OCI-LY3 (cell line): ENCODE results near the gene NOPCHAP1.
A peak's percentile ranks its signal among the peaks of the same experiment; 100 is the strongest.
"Not testable (repeated sequence)": the region's sequence is repeated elsewhere in the genome, so short reads cannot be mapped to it uniquely, and the experiment has no call there.

Experiments
- H2AFZ ChIP-seq: fragments of 200-600, 300-600 bp; shearing (Covaris generic); 2 replicates; pipeline ENCODE4 v1.6.0; 2014; ENCODE audit warnings: antibody characterized with exemption, low read depth, low read length
- H3K27ac ChIP-seq: fragments of 200-600, 300-600 bp; sonication (generic); 2 replicates; pipeline ENCODE4 v1.5.1; 2014; ENCODE audit warnings: mild to moderate bottlenecking, low read length, moderate library complexity, mixed read lengths
- H3K27me3 ChIP-seq: fragments of 200-600, 300-600 bp; sonication (generic); 2 replicates; pipeline ENCODE4 v1.6.1; 2014; ENCODE audit warnings: low read depth, low read length, mixed read lengths
- H3K36me3 ChIP-seq: fragments of 200-600, 300-600 bp; sonication (generic); replicated peaks from 2 replicates; pipeline ENCODE3; 2014; ENCODE audit warnings: low read depth, low read length, mixed read lengths
- H3K4me1 ChIP-seq: fragments of 300-600, 200-600 bp; sonication (generic); 2 replicates; pipeline ENCODE4 v1.6.1; 2014; ENCODE audit warnings: low read length, mixed read lengths
- H3K4me2 ChIP-seq: fragments of 200-600, 300-600 bp; sonication (generic); 2 replicates; pipeline ENCODE4 v1.6.1; 2014; ENCODE audit warnings: low read length, mixed read lengths
- H3K4me3 ChIP-seq: fragments of 300-600, 200-600 bp; sonication (generic); 2 replicates; pipeline ENCODE4 v1.5.1; 2014; ENCODE audit warnings: antibody characterized with exemption, mild to moderate bottlenecking, low read length, moderate library complexity
- H3K79me2 ChIP-seq: fragments of 300-600, 200-600 bp; shearing (Covaris generic); 2 replicates; pipeline ENCODE4 v1.6.1; 2014; ENCODE audit warnings: mild to moderate bottlenecking, low read length, mixed read lengths
- H3K9ac ChIP-seq: fragments of 300-600, 200-600 bp; shearing (Covaris generic); 2 replicates; pipeline ENCODE4 v1.6.0; 2014; ENCODE audit warnings: mild to moderate bottlenecking, low read length, moderate library complexity
- H3K9me3 ChIP-seq: fragments of 200-600, 300-600 bp; shearing (Covaris generic); 2 replicates; pipeline ENCODE4 v1.6.1; 2014; ENCODE audit warnings: low read length, mixed read lengths; ENCODE audit not compliant: insufficient read depth
- H4K20me1 ChIP-seq: fragments of 200-600, 300-600 bp; sonication (generic); 2 replicates; pipeline ENCODE4 v1.6.1; 2016; ENCODE audit warnings: low read length, mixed read lengths; ENCODE audit not compliant: insufficient read depth
- CTCF ChIP-seq: fragments of 200-600, 300-600 bp; sonication (generic); IDR thresholded peaks from 2 replicates; pipeline ENCODE4 v1.5.1; 2014; ENCODE audit warnings: antibody characterized with exemption, low read length, low read depth
- EZH2phosphoT487 ChIP-seq: fragments of 200-600 bp; shearing (Covaris generic); IDR thresholded peaks from 2 replicates; pipeline ENCODE4 v1.6.1; 2018; ENCODE audit warnings: antibody characterized with exemption, mixed run types, low read depth

The NOPCHAP1 gene

GRCh38 chr12:104973250-104973649 lies 12.9 kb upstream of the NOPCHAP1 start:
- Histone ChIP-seq H4K20me1 (no peaks in the 10 kb centered on the region), H3K4me2 (no peak overlapping the region), H3K9me3 (no peaks in the 10 kb centered on the region), H3K4me1 (peaks cover 66% of the 10 kb centered on the region), H3K79me2 (no peaks in the 10 kb centered on the region), H3K4me3 (no peak overlapping the region), H3K27me3 (no peaks in the 10 kb centered on the region), H3K36me3 (no peaks in the 10 kb centered on the region), H3K9ac (no peak overlapping the region), H2AFZ (no peak overlapping the region), H3K27ac (no peak overlapping the region)
- TF ChIP-seq EZH2phosphoT487 (no peak), CTCF (no peak)

DNA sequence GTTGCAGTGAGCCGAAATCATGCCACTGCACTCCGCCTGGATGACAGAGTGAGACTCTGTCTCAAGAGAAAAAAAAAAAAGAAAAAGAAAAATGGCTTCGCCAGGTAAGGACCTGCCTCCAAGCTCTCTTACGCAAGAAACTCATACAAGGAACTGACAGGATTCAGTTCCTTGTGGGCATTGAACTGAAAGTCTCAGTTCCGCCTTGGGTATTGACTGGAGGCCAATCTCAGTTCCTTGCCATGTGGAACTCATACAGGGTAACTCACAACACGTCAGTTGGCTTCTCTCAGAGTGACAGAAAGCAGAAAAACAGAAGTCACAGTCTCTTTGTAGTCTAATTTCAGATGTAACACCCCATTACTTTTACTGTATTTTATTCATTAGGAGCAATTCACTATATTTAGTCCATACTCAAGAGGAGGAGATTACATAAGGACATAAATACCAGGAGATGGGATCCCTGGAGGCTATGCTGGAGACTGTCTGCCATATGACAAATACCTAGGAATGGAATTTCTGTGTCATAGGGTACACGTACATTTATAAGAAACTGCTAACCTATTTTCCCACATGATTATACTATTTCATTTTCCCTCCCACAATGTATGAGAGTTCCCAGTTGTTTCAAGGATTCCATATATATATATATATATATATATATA lies 11.4 kb upstream of the NOPCHAP1 start:
- peaks cover 51% of the 10 kb centered on the region for H3K4me1 ChIP-seq
- peak overlapping the region; percentile 66 for H3K9ac ChIP-seq
- peak overlapping the region; percentile 53 for H3K4me3 ChIP-seq
- H4K20me1 ChIP-seq, result no peaks in the 10 kb centered on the region
- H3K27me3 ChIP-seq, result no peaks in the 10 kb centered on the region
- TF ChIP-seq EZH2phosphoT487 (0 out of 2 replicates have a peak, but pooled peaks have one; percentile 40), CTCF (no peak)
- H3K36me3 ChIP-seq, result no peaks in the 10 kb centered on the region
- no peak overlapping the region for H2AFZ ChIP-seq
- H3K79me2 ChIP-seq, result no peaks in the 10 kb centered on the region
- peak overlapping the region; percentile 95 for H3K27ac ChIP-seq
- H3K4me2 ChIP-seq, result peak overlapping the region; percentile 81
- H3K9me3 ChIP-seq, result no peaks in the 10 kb centered on the region

DNA sequence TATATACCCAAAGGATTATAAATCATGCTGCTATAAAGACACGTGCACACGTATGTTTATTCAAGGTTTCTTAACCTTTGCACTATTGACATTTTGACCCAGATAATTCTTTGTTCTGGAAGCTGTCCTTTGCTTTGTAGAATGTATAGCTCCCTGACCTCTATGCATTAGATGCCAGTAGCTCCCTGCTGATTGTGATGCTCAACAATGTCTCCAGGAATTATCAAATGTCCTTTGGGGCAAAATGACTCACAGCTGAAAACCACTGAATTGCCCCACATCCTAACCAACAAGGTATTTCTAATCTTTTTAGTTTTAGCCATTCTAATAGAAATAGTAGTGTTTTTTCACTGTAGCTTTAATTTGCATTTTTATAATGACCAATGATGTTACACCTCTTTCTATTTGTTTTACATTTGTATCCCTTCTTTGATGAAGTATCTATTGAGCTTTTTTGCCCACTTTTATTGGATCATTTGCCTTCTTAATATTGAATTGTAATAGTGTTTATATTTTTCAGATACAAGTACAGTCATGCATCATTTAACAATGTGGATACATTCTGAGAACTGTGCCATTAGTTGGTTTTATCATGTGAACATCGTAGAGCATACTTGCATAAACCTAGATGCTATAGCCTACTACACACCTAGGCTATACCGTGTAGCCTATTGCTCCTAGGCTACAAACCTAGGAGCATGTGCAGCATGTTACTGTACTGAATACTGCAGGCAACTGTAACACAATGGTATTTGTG lies 10.4 kb upstream of the NOPCHAP1 start:
- no peak overlapping the region for H2AFZ ChIP-seq
- TF ChIP-seq CTCF (no peak), EZH2phosphoT487 (no peak)
- H3K4me1 ChIP-seq, result peaks cover 44% of the 10 kb centered on the region
- no peaks in the 10 kb centered on the region for H4K20me1 ChIP-seq
- H3K27ac ChIP-seq, result peak overlapping the region; percentile 54
- H3K27me3 ChIP-seq, result no peaks in the 10 kb centered on the region
- H3K9ac ChIP-seq, result no peak overlapping the region
- H3K4me2 ChIP-seq, result peak overlapping the region; percentile 42
- H3K36me3 ChIP-seq, result no peaks in the 10 kb centered on the region
- no peaks in the 10 kb centered on the region for H3K9me3 ChIP-seq
- no peaks in the 10 kb centered on the region for H3K79me2 ChIP-seq
- no peak overlapping the region for H3K4me3 ChIP-seq

- no peaks in the 10 kb centered on the region for H4K20me1 ChIP-seq
- no peaks in the 10 kb centered on the region for H3K27me3 ChIP-seq
- no peaks in the 10 kb centered on the region for H3K36me3 ChIP-seq
- H3K4me2 ChIP-seq, result 0 out of 2 replicates have a peak overlapping the region, but pooled peaks have one; percentile 36
- H3K4me1 ChIP-seq, result peaks cover 38% of the 10 kb centered on the region
- TF ChIP-seq EZH2phosphoT487 (no peak), CTCF (no peak)
- H3K27ac ChIP-seq, result no peak overlapping the region
- H2AFZ ChIP-seq, result no peak overlapping the region
- no peaks in the 10 kb centered on the region for H3K79me2 ChIP-seq
- H3K9me3 ChIP-seq, result no peaks in the 10 kb centered on the region
- no peak overlapping the region for H3K4me3 ChIP-seq
- H3K9ac ChIP-seq, result no peak overlapping the region
Measured at GRCh38 chr12:104976703-104977102, 9.4 kb upstream of the NOPCHAP1 start.

DNA sequence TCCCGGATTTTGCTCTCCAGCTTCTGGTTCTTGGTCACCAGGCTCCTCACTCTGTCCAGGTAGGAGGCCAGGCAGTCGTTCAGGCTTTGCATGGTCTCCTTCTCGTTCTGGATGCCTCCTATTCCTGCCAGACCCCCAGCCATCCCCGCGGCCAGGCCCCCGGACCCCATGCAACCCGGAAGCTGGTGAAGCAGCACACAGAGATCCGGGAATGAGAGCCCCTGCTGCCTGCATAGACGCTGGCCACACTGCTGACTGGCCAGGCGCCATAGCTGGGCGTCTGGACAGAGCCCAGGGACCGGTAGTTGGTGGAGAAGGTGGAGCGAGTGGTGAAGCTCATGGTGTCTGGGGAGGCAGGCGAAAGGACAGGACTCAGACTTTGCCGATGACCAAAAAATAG lies 8.4 kb upstream of the NOPCHAP1 start:
- H3K27me3 ChIP-seq, result not testable (repeated sequence)

More for the DNA sequence above, 8.4 kb upstream of the NOPCHAP1 start:
- not testable (repeated sequence) for H4K20me1 ChIP-seq, H3K79me2 ChIP-seq, H2AFZ ChIP-seq, H3K9ac ChIP-seq, H3K27ac ChIP-seq, H3K36me3 ChIP-seq, H3K4me3 ChIP-seq, H3K9me3 ChIP-seq
- Histone ChIP-seq H3K4me1 (peaks cover 38% of the 10 kb centered on the region), H3K4me2 (peak overlapping the region; percentile 36; the same call in 1 of the 2 replicates)
